Stimulated activated CD4-positive, alpha-beta T cell treated with anti-CD3 and anti-CD28 coated beads, Interleukin-1b, Interleukin-23, amount 100 ng/mL, for 48 hours (primary cell): ENCODE measurements around the gene BFSP1.

Experiments used
- DNase-seq: peaks from one replicate; pipeline ENCODE4 v3.0.0-alpha.2; 2020

Gene BFSP1

DNA sequence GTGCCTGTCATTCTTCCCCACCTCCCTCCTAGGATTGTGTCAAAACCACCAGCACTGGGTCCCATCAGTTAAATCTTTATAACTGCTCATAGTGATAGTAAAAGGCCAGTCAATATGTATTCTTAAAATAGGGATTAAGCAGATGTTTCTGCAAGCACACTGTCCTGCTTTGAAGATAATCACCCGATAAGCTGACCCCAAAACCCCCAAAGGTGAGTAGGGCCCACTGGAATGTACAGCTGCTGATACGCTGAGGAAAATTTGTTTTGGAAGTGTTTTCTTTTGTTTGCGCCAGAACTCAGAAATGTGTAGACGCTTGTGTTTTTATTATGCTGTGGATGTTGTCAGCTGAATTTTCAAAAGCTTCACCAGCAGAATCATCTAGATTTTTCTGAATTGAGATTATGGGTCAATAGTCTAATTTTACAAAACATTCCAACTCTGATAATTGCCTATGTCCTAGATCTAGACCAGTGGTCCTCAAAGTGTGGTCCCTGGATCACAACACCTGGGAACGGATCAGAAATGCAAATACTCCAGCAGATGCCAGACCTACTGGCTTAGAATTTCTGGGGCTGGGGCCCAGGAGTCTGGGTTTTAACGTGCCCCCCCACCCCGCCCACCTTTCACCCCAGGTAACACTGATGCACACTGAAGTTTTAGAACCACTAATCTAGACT is 11.4 kb downstream of the BFSP1 start:
- DNase-seq: no peak

DNA sequence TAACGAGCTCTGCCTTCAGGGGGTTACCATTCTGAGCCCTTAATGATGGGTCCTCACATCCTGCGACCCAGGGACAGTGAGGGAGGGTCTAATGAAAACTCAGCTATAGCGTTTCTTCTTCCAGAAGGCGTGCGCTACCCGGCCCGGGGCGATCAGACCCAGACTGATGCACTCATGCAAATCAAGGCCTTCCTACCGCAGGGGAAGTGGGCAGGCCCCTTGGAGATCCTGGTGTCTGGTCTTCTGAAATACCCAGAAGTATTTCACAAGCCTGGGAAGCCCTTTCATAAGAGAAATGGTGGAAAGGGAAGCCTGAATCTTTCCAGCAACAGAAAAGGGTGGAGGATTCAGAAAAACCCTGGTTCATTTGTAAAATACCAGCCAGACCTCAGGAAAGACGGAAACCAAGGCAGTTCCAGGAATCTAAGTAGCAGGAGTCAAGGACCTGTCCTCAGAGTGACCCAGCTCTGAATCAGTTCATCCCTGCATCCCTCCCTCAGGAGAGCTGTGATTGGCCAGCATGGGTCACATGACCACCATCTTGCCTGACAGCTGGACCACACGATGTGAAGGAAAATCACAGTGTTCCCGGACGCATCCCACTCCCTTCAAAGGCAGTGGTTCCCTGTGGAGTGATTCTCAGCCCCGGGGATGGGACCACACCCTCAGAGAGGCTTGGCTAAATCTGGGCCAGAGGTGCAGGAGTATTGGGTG is 12.7 kb downstream of the BFSP1 start:
- no peak for DNase-seq

DNA sequence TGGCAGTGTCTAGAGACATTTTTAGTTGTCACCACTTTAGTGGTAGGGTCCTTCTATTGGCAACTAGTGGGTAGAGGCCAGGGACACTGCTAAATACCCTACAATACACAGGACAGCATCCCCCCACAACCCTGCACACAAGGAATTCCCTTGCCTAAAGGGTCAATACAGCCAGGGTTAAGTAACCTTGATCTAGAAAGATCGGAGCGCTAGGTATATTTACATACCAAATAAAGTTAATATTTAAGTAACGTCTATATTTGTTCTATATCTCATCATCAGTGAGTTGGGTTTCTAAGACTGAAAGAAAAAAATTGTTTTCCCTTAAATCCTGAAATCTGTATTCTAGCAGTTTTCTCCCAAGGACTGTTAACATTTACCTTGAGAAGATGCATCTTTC is 16.1 kb downstream of the BFSP1 start:
- DNase-seq: no peak

DNA sequence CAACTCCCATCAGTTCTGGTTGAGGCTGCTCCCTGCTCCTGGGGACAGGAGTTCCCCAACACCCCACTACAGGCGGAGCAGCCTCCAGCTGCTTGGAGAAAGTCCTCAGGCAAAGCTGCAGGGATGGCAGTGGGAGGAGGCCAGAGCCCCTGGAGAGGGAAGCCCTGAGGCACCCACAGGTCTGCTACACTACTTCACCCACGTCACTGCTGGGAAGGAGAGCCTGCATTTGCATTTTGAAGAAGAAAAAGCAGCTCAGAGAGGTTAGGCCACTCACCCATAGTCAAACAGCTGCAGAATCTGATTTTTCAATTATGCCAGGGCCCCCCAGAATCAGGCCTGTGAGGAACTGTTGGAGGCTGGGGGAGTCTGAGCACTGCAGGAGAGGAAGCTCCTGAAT is 17.2 kb downstream of the BFSP1 start:
- DNase-seq: no peak

DNA sequence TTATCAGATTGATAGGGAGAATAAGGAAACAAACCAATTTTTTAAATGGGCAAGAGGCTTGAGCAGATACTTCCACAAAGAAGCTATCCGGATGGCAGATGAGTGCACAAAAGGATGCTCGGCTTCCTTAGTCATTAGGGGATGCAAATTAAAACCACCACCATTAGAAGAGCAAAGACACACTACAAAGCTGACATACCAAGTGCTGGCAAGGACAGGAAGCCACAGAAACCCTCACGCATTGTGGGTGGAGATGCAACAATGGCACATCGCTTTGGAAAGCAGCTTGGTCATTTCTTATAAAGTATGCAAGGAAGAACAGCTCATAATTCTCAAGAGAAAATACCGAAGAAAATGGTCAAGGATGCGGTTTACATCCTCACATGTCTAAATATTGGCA is 19.8 kb downstream of the BFSP1 start:
- DNase-seq: no peak

DNA sequence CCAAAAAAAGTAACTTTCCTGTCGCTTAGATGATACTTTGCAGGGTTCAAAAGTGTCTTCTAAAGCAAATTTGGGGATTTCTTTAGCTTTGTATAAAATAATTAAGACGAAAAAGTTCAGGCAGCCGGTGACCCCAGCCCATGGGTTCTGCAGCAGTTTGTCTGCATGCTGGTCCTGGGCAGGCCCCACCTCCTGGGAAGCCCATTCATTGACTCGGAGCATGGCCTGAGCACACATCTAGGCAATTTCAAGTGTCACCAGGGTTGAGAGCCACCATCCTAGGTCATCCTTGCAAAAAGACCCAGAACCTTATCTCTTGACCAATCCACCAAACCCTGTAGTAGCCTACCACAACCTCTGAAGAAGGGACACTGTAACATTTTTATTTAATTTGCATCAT is 20.6 kb downstream of the BFSP1 start:
- DNase-seq: no peak

DNA sequence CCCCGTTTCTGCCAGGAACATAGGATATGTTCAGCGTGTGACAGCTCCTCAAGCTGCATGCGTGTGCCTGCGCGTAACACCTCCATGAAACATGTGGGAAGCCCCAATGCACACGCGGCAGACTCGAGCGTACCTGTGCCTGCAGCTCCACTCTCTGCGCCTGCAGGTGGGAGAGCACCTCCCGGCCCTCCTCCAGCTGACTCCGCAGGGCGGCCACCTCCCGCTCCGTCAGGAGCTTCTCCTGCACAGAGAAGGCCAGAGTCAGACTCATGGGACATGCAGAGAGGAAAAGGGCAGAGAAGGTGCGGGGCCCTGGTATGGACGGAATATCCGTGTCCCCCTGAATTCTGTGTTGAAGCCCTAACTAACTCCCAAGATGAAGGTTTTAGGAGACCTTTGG is 22.4 kb downstream of the BFSP1 start:
- DNase-seq: no peak

DNA sequence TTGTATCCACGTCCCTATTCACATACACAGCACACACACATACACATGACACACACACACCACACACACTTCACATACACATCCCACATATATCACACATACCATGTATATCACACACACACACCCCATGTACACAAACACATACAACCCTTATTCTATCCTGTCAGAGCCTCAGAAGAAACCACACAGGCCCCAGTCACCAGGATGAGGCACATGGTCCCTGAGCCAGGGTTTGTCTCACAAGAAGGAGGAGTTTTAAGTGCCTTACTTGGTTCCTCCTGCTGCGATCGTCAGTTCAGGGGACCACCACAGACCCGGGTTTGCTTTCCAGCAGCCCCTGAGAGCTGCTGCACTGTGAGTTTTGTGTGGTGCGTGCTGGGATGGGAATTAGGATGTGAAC is 23.6 kb downstream of the BFSP1 start:
- no peak for DNase-seq

DNA sequence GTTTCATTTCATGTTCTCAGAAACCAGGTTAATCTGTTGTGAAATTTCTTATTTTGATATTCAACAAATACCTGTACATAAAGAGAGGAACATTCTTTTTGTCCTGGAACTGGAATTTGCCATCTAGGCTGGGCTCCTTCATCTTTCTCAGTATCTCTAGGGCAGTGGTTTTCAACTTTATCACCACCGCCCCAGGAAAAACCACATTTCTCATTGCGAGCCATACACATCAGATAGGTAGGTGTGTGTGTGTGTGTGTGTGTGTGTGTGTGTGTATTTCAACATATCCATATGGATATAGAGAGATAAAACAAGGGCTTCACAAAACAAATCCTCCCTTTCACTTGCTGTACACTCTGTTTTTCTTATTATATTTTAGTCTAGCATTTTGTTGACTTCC is 24.1 kb downstream of the BFSP1 start:
- no peak for DNase-seq

DNA sequence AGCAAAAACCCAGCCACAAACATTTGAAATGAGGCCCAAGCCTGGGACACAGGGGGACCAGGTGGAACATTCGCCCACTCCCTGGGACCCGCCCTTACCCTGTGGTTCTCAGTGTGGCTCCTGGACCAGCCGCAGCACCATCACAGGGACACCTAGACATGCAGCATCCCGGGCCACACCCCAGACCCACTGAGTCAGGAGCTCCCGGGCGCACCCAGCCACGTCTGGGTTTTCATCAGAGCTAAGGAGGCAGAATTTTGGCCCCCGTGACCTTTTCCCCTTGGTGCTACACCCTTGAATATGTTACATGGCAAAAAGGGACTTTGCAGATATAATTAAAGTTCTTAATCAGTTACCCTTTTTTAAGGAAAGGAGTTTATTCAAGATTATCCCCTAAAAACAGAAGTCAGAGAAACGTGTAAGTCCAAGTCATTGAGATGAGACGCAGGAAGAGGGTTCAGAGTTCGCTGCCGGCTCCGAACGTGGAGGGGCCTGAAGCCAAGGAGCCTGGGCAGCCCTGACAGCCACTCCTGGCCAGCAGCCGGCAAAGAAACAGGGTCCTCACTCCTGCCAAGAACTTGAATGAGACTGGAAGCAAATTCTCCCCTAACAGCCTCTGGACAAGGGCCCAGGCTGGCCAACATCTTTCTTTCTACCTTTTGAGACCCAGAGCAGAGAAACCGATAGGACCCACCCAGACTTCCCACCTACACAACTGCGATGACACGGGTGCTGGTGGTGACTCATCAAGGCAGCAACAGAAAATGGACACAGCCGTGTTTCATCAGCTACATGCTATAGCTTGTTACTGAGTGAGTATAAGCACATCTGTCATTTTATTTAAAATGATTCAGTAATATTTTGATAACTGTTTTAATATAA is 25.3 kb downstream of the BFSP1 start:
- DNase-seq: peak; percentile 69

DNA sequence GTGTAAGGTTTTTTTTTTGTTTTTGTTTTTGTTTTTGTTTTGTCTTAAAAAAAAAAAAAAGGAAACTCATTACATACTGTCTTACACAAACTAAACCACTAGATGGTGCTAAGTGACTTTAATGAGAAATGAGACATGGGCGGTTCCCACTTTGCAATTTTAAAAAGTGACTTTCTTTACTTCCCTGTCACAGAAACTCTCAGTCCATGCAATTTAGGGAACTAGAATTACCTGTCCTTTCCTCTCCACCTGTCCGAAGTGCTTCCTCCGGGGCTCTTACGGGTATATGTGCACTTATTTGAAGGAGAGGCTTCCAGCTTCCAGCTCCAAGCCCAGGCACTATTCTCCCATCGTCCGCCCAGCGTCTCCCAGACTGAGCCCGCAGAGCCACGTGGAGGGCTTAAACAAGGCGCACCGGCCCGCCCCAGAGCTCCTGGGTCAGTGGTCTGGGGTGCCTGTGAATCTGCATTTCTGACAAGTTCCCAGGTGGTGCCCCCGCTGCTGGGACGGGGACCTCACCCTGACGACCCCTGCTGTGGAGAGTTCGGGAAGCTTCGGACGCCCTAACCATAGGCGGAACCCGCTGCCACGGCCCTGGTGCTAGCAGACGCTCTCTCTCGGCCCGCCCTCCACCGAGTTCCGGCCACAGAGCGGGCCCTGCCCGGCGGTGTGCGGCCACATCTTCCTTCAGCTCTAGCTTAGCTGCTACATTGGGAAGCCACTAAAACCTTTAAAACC is 26.1 kb downstream of the BFSP1 start:
- peak; percentile 24 for DNase-seq

DNA sequence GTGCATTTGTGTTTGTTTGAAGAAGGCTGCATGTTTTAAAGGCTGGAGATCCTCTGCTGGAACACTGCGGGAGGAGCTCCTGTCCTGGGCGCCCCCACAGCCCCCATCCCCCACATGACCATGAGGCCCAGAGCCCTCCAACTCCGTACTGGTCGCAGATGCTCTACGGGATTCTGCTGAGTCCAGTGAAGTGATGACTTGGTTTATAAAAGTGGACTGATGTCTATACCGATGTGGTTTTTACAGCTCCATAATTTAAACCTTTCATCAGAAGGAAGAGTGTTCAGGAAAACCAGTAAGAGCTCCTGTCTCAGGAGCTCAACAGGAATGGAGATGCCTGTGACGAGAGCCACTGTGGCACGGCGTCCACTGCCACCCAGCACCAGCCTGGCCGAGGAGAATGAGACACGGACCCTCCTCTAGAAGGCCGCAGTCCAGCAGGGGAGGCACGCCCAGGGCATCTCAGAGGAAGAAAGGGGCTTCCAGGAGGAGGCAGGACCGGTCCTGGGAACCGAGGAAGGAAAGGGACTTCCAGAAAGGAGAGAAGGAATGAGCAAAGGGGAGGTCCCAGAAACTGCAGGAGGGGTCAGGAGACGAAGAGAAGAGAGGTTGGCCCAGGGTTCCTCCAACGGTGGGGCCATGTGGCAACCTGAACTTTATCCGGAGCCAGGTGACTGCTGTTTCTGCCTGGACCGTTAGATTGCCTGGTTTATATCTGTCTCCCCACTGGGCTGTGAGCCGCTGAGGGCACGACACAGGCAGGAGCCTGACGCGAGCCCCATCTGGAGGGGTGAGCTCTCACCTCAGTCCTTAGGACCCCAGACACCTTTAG is 26.9 kb downstream of the BFSP1 start:
- DNase-seq: no peak

DNA sequence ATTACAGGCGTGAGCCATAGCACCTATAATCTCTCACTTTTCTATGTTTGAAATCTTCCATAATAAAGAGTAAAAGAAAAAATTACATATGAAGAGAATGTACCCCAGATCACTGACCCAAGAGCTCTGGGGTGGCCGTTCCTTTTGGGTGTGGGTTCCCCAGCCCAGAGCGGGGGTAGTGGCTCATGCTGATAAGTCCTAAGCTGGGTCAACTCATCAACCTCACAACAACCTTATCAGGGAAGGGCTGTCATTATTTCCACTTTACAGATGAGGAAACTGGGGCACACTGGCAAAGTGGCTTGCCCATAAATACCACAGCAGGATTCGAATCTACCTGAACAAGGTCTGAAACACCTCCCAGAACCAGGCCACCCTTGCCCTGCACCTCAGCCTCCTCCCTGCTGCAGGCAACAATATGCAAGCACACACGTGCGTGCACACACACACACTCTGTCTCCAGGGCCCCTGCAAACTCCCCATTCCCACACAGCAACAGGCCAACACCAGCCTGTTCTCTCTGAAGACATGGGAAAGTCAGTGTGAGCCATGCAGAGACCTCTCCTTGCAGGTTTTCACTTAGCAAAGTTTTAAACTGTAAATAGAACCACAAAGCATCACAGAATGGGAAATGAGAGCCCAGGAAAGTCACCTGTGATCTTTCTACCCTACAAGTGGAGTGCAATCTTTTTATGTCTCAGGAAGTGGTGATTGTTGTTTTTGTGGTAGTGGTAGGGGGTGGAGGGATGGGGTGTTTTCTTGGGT is 27.7 kb downstream of the BFSP1 start:
- no peak for DNase-seq

DNA sequence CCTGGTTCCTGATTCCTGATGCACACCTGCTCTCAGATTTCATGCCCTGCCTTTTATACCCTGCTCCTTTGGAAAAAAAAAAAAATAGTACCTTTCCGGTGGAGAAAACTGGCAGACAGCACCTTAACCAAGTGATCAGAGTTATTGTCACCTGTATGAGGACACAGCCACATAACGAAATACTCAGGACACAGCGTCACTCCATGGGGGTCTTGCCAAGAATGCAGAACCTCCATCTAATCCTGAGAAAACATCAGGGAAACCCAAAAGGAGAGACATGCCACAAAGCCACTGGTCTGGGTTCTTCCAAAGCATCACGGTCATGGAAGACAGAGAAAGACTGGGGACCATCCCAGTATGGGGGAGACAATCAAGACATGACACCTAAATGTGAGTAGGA is 29.1 kb downstream of the BFSP1 start:
- DNase-seq: no peak

DNA sequence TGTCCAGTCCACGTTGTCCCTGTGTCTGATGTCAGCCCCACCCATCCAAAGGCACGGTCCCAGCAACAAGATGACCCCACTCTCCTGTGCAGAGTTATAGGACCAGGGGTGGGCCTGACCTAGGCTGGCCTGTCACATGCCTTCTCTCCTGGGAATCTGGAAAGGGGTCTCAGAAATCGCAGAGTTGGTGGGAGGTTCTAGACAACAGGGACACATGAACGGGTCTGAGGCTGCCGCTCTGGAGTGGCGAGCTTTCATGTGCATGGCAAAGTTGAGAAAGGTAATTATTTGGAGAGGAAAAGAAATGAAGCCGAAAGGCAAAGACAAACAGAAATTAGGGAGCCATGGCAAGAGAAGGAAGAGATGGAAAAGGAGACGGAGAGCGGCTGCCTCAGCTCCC is 29.5 kb downstream of the BFSP1 start:
- DNase-seq: no peak

DNA sequence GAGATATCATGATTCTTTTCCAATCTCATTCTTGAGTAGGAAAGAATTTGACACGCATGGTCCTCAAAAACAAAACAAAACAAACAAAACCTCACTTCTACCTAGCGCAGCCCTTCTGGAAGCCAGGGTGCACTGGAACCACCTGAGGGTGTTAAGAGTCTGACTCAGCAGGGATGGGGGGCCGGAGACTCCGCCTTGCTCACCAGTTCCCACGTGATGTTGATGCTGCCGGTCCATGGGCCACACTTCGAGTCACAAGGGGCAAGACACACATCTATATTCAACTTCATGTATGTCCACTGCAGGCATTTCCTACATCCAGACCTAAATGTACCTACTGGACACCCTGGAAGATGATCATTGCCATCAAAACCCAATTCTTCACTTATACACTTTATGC is 30.4 kb downstream of the BFSP1 start:
- DNase-seq: no peak

DNA sequence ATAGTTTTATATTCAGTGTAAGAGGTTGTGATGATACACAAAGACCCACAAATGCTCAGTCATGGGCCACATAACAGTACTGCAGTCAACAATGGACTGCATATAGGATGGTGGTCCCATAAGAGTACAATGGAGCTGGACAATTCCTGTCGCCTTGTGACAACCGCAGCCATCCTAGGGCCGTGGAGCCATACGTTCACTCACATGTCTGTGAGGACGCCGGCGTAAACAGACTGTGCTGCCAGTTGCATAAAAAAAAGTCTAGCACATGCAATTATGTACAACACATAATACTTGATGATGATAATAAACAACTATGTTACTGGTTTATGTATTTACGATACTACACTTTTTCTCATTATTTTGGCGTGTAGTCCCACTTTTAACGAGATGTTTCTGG is 30.9 kb downstream of the BFSP1 start:
- DNase-seq: no peak

DNA sequence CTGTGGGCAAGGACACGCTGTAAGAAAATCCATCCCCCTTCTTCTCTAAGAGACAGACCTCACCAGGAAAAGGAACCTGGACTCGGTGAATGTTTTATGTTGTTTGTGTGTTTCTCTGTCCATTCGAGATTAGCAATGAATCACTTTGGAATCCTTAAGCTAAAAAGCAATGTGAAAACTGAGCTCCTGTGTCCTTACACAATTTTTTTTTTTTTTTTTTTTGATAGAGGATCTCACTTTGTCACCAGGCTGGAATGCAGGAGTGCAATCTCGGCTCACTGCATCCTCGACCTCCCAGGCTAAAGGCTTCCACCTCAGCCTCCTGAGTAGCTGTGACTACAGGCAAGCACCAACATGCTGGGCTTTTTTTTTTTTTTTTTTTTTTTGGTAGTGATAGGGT is 32.1 kb downstream of the BFSP1 start:
- DNase-seq: no peak

DNA sequence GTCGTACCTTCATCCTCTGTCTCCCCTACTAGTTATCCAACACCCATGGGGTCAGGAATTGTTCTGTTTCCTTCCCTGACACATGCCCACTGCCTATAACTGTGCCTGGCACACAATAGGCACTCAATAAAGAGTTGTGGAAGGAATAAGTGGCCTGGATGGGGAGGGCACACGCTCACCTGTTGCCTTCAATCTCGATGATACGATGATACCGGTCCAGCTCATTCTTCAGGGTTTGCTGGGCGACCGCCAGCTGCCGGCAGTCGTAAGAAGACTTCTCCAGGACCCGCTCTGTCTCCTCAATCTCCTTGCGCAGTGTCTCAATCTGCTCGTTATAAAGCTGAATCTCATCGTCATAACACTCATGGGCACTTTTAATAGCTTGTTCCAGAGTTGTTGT is 32.5 kb downstream of the BFSP1 start:
- no peak for DNase-seq

DNA sequence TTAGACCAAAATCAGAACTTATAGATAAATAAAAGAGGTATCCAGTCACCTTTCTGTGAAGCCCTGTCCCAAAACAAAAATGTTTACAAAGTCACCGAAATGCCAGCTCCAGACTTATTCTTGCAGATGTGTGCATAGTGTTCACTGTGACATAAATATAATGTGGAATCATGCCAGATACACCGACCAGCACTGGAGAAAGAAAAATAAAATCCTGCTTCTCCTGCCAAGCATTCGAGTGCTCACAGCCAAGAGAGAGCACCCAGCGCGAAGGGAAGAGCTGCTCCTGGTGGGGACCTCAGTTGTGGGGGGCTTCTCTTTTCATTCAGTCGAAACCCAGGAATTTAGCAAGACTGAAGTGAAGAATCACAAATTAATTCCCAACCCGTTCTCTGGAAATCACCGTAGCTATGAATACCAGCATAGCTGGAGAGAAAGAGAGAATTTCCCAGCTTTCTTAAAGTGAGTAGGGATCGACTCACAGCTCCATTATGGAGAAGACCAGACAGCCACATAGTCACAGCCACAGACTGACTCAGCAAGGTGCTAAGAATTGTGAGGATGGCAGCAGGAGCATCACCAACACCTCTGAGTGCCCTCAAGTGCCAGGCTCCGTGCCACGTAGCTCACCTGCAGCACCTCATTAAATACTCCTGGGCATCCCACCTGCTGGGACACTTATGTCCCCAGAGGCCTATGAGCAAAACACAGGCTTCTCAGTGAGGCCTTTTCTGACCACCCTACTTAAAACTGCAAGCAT is 33.2 kb downstream of the BFSP1 start:
- no peak for DNase-seq

DNA sequence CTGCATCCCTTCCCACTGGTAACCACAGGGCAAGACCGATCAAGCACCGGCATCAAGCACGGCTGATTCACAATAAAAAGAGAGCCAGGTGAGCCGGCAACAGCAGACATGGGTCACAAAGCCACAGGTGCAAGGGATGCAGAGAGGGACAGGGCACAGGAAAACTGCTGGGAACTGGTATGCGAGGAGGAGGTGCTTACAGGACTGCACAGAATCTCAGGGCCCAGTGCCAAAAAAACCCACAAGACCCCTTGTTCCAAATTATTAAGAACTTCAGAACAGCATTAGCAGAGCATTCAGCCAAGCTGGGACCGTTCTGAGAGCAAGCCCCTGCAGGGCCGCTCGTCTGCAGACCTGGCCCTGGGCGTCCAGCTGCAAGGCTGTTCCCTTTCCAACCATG is 35.4 kb downstream of the BFSP1 start:
- DNase-seq: no peak
